Measurements from ENCODE around the gene PDE4D. TPM values are rescaled to one million over a fixed set of nuclear protein-coding genes. Genes with fewer than 3 reads are reported as not detected.
"Not testable (repeated sequence)": the region's sequence is repeated elsewhere in the genome, so short reads cannot be mapped to it uniquely, and the experiment has no call there.

PDE4D gene
- total and polyA plus RNA-seq, 10 of the 15 experiments (the other 5 are each of a cell fraction or from before 2014, with no cell fraction given) = 0.87 to 4.1 (median 2.2) TPM

DNA sequence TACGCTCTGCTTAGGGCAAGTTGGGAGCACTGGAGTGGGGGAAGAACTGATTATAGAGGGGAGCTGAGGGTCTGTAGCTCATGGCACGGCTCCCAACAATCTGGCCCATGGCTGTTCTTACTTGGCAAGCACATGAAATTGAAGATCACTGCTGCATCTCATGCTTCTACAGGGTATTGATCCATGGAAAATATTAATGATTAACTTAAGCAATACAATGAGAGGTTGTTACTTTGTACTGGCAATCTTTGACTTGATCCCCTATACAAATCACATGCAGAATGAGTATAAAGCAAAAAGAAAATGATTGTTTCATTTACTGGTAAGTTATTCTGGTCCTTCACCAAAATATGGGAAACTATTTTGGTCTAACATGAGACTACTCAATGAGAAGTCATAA lies 481.1 kb downstream of the PDE4D start:
- no peak overlapping the region for H3K4me3 ChIP-seq
- 64% methylated on average over 2 of the region's 2 CpGs for WGBS (ENCODE audit: insufficient coverage, insufficient replicate concordance, low lambda C conversion rate, missing lambda C conversion rate)
- no peak overlapping the region for H3K9ac ChIP-seq (ENCODE audit: control insufficient read depth, insufficient read depth, low read length)
- H3K79me2 ChIP-seq (ENCODE audit: control insufficient read depth, insufficient read depth, low read length) = no peaks in the 10 kb centered on the region
- FAIRE-seq = no peak
- H3K9me3 ChIP-seq (replicated peaks; ENCODE audit: control insufficient read depth, insufficient read depth, low read length) = no peaks in the 10 kb centered on the region; the same call in 2 of the 3 replicates
- SMC1A ChIA-PET (ENCODE audit: uncharacterized antibody, unreplicated experiment) = no interaction called here
- no TSS peak for BruUV-seq (replicated peaks)
- in situ Hi-C loops (cut with MboI) = no loop called here
- no peaks in the 10 kb centered on the region for H3K36me3 ChIP-seq (ENCODE audit: control insufficient read depth in 2 of 2, insufficient read depth in 2 of 2, low read length in 1 of 2)
- no peak overlapping the region for H2AFZ ChIP-seq (ENCODE audit: control insufficient read depth, low read depth, low read length)
- H3K27me3 ChIP-seq (replicated peaks in 1 of 2; ENCODE audit: control insufficient read depth in 2 of 2, insufficient read depth in 2 of 2, low read length in 1 of 2) = no peaks in the 10 kb centered on the region
- intact Hi-C loops (cut with micrococcal nuclease; ENCODE audit: unreplicated experiment) = loop anchor here (5.0 kb wide), 1 partner anchor 75 kb away; no protein-coding TSS in a partner anchor
- H3K4me1 ChIP-seq (ENCODE audit: control insufficient read depth, insufficient read depth, low read length) = no peaks in the 10 kb centered on the region
- ATAC-seq = no peak
- CTCF ChIA-PET = no interaction called here
- no peak overlapping the region for H3K27ac ChIP-seq (ENCODE audit: control insufficient read depth, insufficient read depth)
- RAD21 ChIA-PET (ENCODE audit: unreplicated experiment) = interaction anchor here (0.6 kb wide), 1 partner anchor 502 kb away, joined by 3 read pairs; no protein-coding TSS in a partner anchor
- DNase-seq (ENCODE audit: low read depth, low spot score) = no peak
- H4K20me1 ChIP-seq (ENCODE audit: control insufficient read depth, insufficient read depth) = no peaks in the 10 kb centered on the region
- no peak overlapping the region for H3K4me2 ChIP-seq (ENCODE audit: control insufficient read depth, insufficient read depth)
- TF ChIP-seq, protein P1, sequence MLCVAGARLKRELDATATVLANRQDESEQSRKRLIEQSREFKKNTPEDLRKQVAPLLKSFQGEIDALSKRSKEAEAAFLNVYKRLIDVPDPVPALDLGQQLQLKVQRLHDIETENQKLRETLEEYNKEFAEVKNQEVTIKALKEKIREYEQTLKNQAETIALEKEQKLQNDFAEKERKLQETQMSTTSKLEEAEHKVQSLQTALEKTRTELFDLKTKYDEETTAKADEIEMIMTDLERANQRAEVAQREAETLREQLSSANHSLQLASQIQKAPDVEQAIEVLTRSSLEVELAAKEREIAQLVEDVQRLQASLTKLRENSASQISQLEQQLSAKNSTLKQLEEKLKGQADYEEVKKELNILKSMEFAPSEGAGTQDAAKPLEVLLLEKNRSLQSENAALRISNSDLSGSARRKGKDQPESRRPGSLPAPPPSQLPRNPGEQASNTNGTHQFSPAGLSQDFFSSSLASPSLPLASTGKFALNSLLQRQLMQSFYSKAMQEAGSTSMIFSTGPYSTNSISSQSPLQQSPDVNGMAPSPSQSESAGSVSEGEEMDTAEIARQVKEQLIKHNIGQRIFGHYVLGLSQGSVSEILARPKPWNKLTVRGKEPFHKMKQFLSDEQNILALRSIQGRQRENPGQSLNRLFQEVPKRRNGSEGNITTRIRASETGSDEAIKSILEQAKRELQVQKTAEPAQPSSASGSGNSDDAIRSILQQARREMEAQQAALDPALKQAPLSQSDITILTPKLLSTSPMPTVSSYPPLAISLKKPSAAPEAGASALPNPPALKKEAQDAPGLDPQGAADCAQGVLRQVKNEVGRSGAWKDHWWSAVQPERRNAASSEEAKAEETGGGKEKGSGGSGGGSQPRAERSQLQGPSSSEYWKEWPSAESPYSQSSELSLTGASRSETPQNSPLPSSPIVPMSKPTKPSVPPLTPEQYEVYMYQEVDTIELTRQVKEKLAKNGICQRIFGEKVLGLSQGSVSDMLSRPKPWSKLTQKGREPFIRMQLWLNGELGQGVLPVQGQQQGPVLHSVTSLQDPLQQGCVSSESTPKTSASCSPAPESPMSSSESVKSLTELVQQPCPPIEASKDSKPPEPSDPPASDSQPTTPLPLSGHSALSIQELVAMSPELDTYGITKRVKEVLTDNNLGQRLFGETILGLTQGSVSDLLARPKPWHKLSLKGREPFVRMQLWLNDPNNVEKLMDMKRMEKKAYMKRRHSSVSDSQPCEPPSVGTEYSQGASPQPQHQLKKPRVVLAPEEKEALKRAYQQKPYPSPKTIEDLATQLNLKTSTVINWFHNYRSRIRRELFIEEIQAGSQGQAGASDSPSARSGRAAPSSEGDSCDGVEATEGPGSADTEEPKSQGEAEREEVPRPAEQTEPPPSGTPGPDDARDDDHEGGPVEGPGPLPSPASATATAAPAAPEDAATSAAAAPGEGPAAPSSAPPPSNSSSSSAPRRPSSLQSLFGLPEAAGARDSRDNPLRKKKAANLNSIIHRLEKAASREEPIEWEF (IDR thresholded peaks at IDR 0.05; ENCODE audit: insufficient replicate concordance, low read depth, low read length) = no peak
- TF ChIP-seq MYC (IDR thresholded peaks at IDR 0.05; ENCODE audit: insufficient read depth, insufficient read length, insufficient replicate concordance, low read length, severe bottlenecking) (no peak), SUZ12 (IDR thresholded peaks at IDR 0.05; ENCODE audit: unreplicated experiment) (no peak), IRF4 (IDR thresholded peaks at IDR 0.05; ENCODE audit: low read depth, low read length) (no peak), KDM1A (IDR thresholded peaks at IDR 0.05; ENCODE audit: borderline replicate concordance) (no peak), RFX5 (IDR thresholded peaks at IDR 0.05; ENCODE audit: low read depth, low read length) (no peak), TCF7 (IDR thresholded peaks at IDR 0.05; ENCODE audit: borderline replicate concordance) (no peak), HDGF (IDR thresholded peaks at IDR 0.05) (no peak), ZZZ3 (IDR thresholded peaks at IDR 0.05; ENCODE audit: control insufficient read depth, insufficient read length, low read depth) (no peak), TAF1 (IDR thresholded peaks at IDR 0.05; ENCODE audit: borderline replicate concordance, low read depth, low read length) (no peak), RBBP5 (conservative IDR thresholded peaks at IDR 0.05) (no peak)
- POLR2A ChIA-PET = no interaction called here

DNA sequence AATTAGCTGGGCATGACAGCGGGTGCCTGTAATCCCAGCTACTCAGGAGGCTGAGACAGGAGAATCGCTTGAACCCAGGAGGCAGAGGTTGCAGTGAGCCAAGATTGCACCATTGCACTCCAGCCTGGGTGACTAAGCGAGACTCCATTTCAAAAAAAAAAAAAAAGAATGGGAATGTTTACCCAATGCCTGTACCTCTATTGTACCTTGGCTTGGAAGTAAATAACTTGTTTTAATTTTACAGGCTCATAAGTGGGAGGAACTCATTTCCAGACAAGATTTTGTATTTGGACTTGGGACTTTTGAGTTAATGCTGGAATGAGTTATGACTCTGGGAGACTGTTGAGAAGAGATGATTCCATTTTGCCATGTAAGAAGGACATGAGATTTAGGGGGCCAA lies 484.5 kb downstream of the PDE4D start:
- intact Hi-C loops (cut with micrococcal nuclease; ENCODE audit: unreplicated experiment); FAIRE-seq; ATAC-seq; H3K27ac ChIP-seq (ENCODE audit: control insufficient read depth, insufficient read depth); POLR2A ChIA-PET; H3K9me3 ChIP-seq (replicated peaks; ENCODE audit: control insufficient read depth, insufficient read depth, low read length); RAD21 ChIA-PET (ENCODE audit: unreplicated experiment); H3K27me3 ChIP-seq (replicated peaks in 1 of 2; ENCODE audit: control insufficient read depth in 2 of 2, insufficient read depth in 2 of 2, low read length in 1 of 2); H4K20me1 ChIP-seq (ENCODE audit: control insufficient read depth, insufficient read depth); H3K4me1 ChIP-seq (ENCODE audit: control insufficient read depth, insufficient read depth, low read length); H3K9ac ChIP-seq (ENCODE audit: control insufficient read depth, insufficient read depth, low read length); H2AFZ ChIP-seq (ENCODE audit: control insufficient read depth, low read depth, low read length); in situ Hi-C loops (cut with MboI); H3K4me3 ChIP-seq; H3K36me3 ChIP-seq (ENCODE audit: control insufficient read depth in 2 of 2, insufficient read depth in 2 of 2, low read length in 1 of 2); DNase-seq (ENCODE audit: low read depth, low spot score); SMC1A ChIA-PET (ENCODE audit: uncharacterized antibody, unreplicated experiment); BruUV-seq (replicated peaks); H3K79me2 ChIP-seq (ENCODE audit: control insufficient read depth, insufficient read depth, low read length); H3K4me2 ChIP-seq (ENCODE audit: control insufficient read depth, insufficient read depth); CTCF ChIA-PET: not testable (repeated sequence)
- WGBS (ENCODE audit: insufficient coverage, insufficient replicate concordance, low lambda C conversion rate, missing lambda C conversion rate) = 36% methylated on average over 2 of the region's 3 CpGs

All from GM12878 (cell line).